Activated gamma-delta T cell treated with anti-CD3 and anti-CD28 coated beads, Interleukin-2, amount 50 U/mL, for 16 hours (primary cell): ENCODE measurements around the gene DEAF1.
"Not testable (repeated sequence)": the region's sequence is repeated elsewhere in the genome, so short reads cannot be mapped to it uniquely, and the experiment has no call there.

Source experiments
- DNase-seq: peaks from one replicate; pipeline ENCODE4 v3.0.0-alpha.2; 2020; ENCODE audit warnings: low read depth

Gene DEAF1

GRCh38 chr11:694563-695287, at the start of gene DEAF1:
TSS of gene DEAF1 (minus strand) at chr11:695222. CDS start at chr11:695047, 175 bp downstream.
- DNase-seq = peak; percentile 98

- no peak for DNase-seq
These were observed 47.7 kb upstream of the DEAF1 start for GRCh38 chr11:742571-743201.

- DNase-seq = no peak
These were observed 47.1 kb upstream of the DEAF1 start for GRCh38 chr11:742156-742546.

GRCh38 chr11:737899-738298, 42.9 kb upstream of the DEAF1 start:
- DNase-seq = not testable (repeated sequence)

- no peak for DNase-seq
These were observed 42.3 kb upstream of the DEAF1 start for GRCh38 chr11:737366-737765.

- DNase-seq = not testable (repeated sequence)
These were observed 39.5 kb upstream of the DEAF1 start for GRCh38 chr11:734541-734940.

GRCh38 chr11:733072-733471, 38.0 kb upstream of the DEAF1 start:
- DNase-seq = no peak

GRCh38 chr11:729492-730074, 34.6 kb upstream of the DEAF1 start:
- no peak for DNase-seq

- no peak for DNase-seq
These were observed 34.0 kb upstream of the DEAF1 start for GRCh38 chr11:728901-729491.

- DNase-seq = peak; percentile 71
These were observed 33.1 kb upstream of the DEAF1 start for GRCh38 chr11:727859-728748.

GRCh38 chr11:727281-727701, 32.3 kb upstream of the DEAF1 start:
- DNase-seq = no peak

- peak; percentile 39 for DNase-seq
These were observed 31.5 kb upstream of the DEAF1 start for GRCh38 chr11:726278-727220.

GRCh38 chr11:725624-726202, 30.7 kb upstream of the DEAF1 start:
- DNase-seq = no peak

GRCh38 chr11:724778-725386, 29.9 kb upstream of the DEAF1 start:
- no peak for DNase-seq

- DNase-seq = no peak
These were observed 29.2 kb upstream of the DEAF1 start for GRCh38 chr11:724049-724777.

- DNase-seq = peak; percentile 36
These were observed 28.3 kb upstream of the DEAF1 start for GRCh38 chr11:723120-723883.

GRCh38 chr11:722346-722811, 27.4 kb upstream of the DEAF1 start:
- no peak for DNase-seq

GRCh38 chr11:721741-722345, 26.8 kb upstream of the DEAF1 start:
- peak; percentile 30 for DNase-seq
